ENCODE measurements around the gene TEX55. TPM values are rescaled to one million over a fixed set of nuclear protein-coding genes. Genes with fewer than 3 reads are reported as not detected.
"Not testable (repeated sequence)": the region's sequence is repeated elsewhere in the genome, so short reads cannot be mapped to it uniquely, and the experiment has no call there.

Gene TEX55
- polyA plus RNA-seq, 1 experiment: not detected

DNA sequence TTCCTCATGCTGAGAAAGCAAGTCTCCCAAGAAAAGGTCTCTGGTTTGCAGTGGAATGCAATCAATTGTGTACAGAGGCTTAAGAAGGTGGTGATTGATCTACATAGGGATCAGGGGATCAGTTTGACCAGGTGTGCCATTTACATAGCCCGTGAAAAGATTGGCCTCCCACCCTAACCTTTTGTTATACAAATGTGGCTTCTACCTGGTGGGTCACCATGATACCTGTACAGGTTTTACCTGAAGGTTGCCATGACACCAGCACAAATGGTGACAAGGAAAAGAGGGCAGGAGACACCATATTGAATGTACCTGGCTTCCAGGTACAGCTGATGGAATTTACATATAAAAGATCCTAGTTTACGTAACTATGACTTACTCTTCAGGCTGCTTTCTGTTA, 25.5 kb upstream of the TEX55 start:
- POLR2A ChIA-PET: no interaction called here
- H3K27me3 ChIP-seq (ENCODE audit: control insufficient read depth, insufficient read depth, low read length): no peaks in the 10 kb centered on the region
- no peak for DNase-seq (ENCODE audit: low read depth)
- TF ChIP-seq, protein P1, sequence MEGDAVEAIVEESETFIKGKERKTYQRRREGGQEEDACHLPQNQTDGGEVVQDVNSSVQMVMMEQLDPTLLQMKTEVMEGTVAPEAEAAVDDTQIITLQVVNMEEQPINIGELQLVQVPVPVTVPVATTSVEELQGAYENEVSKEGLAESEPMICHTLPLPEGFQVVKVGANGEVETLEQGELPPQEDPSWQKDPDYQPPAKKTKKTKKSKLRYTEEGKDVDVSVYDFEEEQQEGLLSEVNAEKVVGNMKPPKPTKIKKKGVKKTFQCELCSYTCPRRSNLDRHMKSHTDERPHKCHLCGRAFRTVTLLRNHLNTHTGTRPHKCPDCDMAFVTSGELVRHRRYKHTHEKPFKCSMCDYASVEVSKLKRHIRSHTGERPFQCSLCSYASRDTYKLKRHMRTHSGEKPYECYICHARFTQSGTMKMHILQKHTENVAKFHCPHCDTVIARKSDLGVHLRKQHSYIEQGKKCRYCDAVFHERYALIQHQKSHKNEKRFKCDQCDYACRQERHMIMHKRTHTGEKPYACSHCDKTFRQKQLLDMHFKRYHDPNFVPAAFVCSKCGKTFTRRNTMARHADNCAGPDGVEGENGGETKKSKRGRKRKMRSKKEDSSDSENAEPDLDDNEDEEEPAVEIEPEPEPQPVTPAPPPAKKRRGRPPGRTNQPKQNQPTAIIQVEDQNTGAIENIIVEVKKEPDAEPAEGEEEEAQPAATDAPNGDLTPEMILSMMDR (IDR thresholded peaks at IDR 0.05; ENCODE audit: insufficient read depth, low read depth, low read length): no peak
- CTCF ChIA-PET: no interaction called here
- H3K4me3 ChIP-seq (ENCODE audit: low read depth, low read length): no peak overlapping the region
- H3K36me3 ChIP-seq (ENCODE audit: control insufficient read depth, insufficient read depth, low read length): no peaks in the 10 kb centered on the region

DNA sequence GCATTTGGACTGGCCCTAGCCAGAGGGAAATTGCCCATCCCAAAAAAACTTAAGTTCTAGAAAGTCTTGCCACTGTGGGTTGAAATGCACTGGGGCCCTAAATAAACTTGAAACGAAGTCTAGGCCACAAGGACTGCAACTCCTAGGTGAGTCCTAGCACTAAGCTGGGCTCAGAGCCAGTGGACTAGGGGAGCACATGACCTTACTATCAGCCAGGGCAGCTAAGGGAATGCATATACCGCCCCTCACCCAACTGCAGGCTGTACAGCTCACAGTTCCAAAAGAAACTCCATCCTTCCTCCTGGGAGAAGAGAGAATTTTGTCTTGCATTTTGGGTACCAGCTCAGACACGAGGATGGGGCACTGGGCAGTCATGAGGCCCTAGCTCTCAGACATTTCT, 23.6 kb upstream of the TEX55 start:
- ChIA-PET POLR2A (no interaction called here), CTCF (no interaction called here)
- Histone ChIP-seq H3K27me3 (ENCODE audit: control insufficient read depth, insufficient read depth, low read length) (no peaks in the 10 kb centered on the region), H3K36me3 (ENCODE audit: control insufficient read depth, insufficient read depth, low read length) (no peaks in the 10 kb centered on the region), H3K4me3 (ENCODE audit: low read depth, low read length) (no peak overlapping the region)
- DNase-seq (ENCODE audit: low read depth): no peak
- TF ChIP-seq, protein P1 (IDR thresholded peaks at IDR 0.05; ENCODE audit: insufficient read depth, low read depth, low read length): no peak

DNA sequence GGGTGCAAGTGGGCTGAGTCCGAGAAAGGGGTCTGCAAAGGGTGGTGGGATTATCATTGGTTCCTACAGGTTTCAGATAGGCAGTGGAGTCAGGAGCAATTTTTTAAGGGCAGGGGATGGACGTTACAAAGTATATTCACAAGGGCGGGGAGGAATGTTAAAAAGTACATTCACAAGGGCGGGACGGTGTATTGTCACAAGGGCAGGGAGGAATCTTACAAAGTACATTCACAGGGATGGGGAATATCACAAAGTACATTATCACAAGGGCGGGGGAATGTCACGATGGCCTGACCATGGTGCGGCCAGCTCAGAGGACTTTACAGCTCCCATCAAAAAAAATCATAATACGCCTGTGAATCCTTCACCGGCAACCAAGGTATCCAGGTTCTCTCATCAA, 20.6 kb upstream of the TEX55 start:
- POLR2A ChIA-PET: no interaction called here
- Histone ChIP-seq H3K36me3 (ENCODE audit: control insufficient read depth, insufficient read depth, low read length) (no peaks in the 10 kb centered on the region), H3K27me3 (ENCODE audit: control insufficient read depth, insufficient read depth, low read length) (no peaks in the 10 kb centered on the region), H3K4me3 (ENCODE audit: low read depth, low read length) (no peak overlapping the region)
- TF ChIP-seq, protein P1 (IDR thresholded peaks at IDR 0.05; ENCODE audit: insufficient read depth, low read depth, low read length): no peak
- no peak for DNase-seq (ENCODE audit: low read depth)
- CTCF ChIA-PET: no interaction called here

DNA sequence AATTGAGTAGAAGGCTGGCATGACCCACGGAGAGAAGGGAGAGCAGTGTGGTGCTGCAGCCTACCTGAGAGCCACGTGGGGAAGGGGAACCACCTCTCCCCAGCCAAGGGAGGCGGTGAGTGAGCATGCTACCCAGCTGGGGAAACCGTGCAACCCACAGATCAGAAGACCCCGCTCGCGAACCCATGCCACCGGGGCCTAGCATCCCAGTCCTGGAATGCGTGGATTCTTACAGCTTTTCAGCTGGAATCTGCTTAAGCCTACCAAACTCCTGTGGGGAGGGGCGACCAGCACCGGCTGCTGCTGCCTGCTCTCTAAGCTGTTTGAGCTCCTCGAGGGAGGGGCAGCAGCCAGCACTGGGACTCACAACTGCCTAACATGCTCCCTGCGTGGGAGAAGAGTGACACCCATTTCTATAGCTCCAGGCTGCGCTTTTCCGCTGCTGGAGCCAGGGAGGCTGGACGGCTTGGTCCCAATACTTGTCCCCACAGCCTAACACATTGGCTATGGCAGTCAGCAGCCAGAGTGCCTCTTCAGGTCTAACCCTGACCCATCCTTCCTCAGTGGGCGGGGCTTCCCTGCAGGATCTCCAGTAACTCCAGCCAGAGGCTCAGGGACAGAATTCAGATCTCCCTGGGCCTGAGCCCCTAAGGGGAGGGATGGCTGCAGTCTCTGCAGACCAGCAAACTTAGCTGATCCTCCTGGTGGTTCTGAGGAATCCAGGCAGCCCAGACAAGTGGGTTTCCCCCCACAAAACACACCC, 20.0 kb upstream of the TEX55 start:
- ChIA-PET POLR2A (no interaction called here), CTCF (no interaction called here)
- Histone ChIP-seq H3K4me3 (ENCODE audit: low read depth, low read length) (no peak overlapping the region), H3K36me3 (ENCODE audit: control insufficient read depth, insufficient read depth, low read length) (no peaks in the 10 kb centered on the region), H3K27me3 (ENCODE audit: control insufficient read depth, insufficient read depth, low read length) (no peaks in the 10 kb centered on the region)
- no peak for DNase-seq (ENCODE audit: low read depth)
- TF ChIP-seq, protein P1 (IDR thresholded peaks at IDR 0.05; ENCODE audit: insufficient read depth, low read depth, low read length): no peak

DNA sequence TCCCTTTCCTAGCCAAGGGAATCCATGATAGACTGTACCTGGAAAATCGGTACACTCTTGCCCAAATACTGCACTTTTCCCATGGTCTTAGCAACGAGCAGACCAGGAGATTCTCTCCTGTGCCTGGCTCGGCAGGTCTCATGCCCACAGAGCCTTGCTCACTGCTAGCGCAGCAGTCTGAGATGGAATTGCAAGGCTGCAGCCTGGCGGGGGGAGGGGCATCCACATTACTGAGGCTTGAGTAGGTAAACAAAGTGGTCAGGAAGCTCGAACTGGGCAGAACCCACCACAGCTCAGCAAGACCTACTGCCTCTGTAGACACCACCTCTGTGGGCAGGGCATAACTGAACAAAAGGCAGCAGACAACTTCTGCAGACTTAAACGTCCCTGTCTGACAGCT, 15.7 kb upstream of the TEX55 start:
- CTCF ChIA-PET: interaction anchor here (1.0 kb wide), 1 partner anchor 111 kb away, joined by 4 read pairs; no protein-coding TSS in a partner anchor
- POLR2A ChIA-PET; H3K36me3 ChIP-seq (ENCODE audit: control insufficient read depth, insufficient read depth, low read length); DNase-seq (ENCODE audit: low read depth); H3K4me3 ChIP-seq (ENCODE audit: low read depth, low read length); H3K27me3 ChIP-seq (ENCODE audit: control insufficient read depth, insufficient read depth, low read length): not testable (repeated sequence)

DNA sequence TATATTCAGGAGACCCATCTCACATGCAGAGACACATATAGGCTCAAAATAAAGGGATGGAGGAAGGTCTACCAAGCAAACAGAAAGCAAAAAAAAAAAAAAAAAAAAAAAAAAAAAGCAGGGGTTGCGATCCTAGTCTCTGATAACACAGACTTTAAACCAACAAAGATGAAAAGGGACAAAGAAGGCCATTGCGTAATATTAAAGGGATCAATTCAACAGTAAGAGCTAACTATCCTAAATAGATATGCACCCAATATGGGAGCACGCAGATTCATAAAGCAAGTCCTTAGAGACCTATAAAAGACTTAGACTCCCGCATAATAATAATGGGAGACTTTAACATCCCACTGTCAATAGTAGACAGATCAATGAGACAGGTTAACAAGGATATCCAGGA, 13.7 kb upstream of the TEX55 start:
- CTCF ChIA-PET; DNase-seq (ENCODE audit: low read depth); POLR2A ChIA-PET; H3K4me3 ChIP-seq (ENCODE audit: low read depth, low read length); H3K36me3 ChIP-seq (ENCODE audit: control insufficient read depth, insufficient read depth, low read length); H3K27me3 ChIP-seq (ENCODE audit: control insufficient read depth, insufficient read depth, low read length): not testable (repeated sequence)

DNA sequence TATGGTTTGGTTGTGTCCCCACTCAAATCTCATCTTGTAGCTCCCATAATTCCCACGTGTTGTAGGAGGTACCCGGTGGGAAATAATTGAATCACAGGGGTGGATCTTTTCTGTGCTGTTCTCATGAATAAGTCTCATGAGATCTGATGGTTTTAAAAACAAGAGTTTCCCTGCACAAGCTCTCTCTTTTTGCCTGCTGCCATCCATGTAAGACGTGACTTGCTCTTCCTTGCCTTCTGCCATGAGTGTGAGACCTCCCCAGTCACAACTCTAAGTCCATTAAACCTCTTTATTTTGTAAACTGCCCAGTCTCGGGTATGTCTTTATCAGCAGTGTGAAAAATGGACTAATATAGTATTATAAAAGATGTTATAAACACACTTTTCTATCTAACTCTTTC, 6.6 kb upstream of the TEX55 start:
- H3K4me3 ChIP-seq (ENCODE audit: low read depth, low read length); DNase-seq (ENCODE audit: low read depth); POLR2A ChIA-PET; H3K27me3 ChIP-seq (ENCODE audit: control insufficient read depth, insufficient read depth, low read length); H3K36me3 ChIP-seq (ENCODE audit: control insufficient read depth, insufficient read depth, low read length): not testable (repeated sequence)
- CTCF ChIA-PET: interaction anchor here (1.1 kb wide), 1 partner anchor 102 kb away, joined by 5 read pairs; no protein-coding TSS in a partner anchor

Data from BJ (cell line).